Vagina (tissue), 2 donors: ENCODE measurements around the gene KCND2.
"Not testable (repeated sequence)": the region's sequence is repeated elsewhere in the genome, so short reads cannot be mapped to it uniquely, and the experiment has no call there.

Experiments used
- POLR2A ChIP-seq, 2 donors: fragments of 450-650 bp; IDR thresholded peaks; one replicate each; pipeline ENCODE4 v1.6.1; 2017; ENCODE audit warnings: antibody characterized with exemption in 2 of 2, mild to moderate bottlenecking in 2 of 2, moderate library complexity in 2 of 2
- POLR2AphosphoS5 ChIP-seq, 2 donors: sonication (generic); formaldehyde crosslinking; IDR thresholded peaks; one replicate each; pipeline ENCODE4 v1.9.0; 2017; ENCODE audit warnings: antibody characterized with exemption in 2 of 2, mild to moderate bottlenecking in 2 of 2, low read depth in 1 of 2; ENCODE audit not compliant: insufficient read depth in 1 of 2
- TF ChIP-seq, protein P1 (sequence below), 3 experiments: fragments of 450-650 bp in 2 of 3; fragments of 200-600 bp in 1 of 3; sonication (generic) in 1 of 3; IDR thresholded peaks; one replicate each; pipeline ENCODE4 v1.5.1; 2017 to 2019; ENCODE audit warnings: antibody characterized with exemption in 3 of 3, mild to moderate bottlenecking in 2 of 3, moderate library complexity in 2 of 3

- TF ChIP-seq, protein P1, sequence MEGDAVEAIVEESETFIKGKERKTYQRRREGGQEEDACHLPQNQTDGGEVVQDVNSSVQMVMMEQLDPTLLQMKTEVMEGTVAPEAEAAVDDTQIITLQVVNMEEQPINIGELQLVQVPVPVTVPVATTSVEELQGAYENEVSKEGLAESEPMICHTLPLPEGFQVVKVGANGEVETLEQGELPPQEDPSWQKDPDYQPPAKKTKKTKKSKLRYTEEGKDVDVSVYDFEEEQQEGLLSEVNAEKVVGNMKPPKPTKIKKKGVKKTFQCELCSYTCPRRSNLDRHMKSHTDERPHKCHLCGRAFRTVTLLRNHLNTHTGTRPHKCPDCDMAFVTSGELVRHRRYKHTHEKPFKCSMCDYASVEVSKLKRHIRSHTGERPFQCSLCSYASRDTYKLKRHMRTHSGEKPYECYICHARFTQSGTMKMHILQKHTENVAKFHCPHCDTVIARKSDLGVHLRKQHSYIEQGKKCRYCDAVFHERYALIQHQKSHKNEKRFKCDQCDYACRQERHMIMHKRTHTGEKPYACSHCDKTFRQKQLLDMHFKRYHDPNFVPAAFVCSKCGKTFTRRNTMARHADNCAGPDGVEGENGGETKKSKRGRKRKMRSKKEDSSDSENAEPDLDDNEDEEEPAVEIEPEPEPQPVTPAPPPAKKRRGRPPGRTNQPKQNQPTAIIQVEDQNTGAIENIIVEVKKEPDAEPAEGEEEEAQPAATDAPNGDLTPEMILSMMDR (IDR thresholded peaks at IDR 0.05), result not testable (repeated sequence)
- TF ChIP-seq POLR2A (IDR thresholded peaks at IDR 0.05); POLR2AphosphoS5 (IDR thresholded peaks at IDR 0.05; ENCODE audit: insufficient read depth in 1 of 2, low read depth in 1 of 2): not testable (repeated sequence)
Observed at GRCh38 chr7:120578657-120579056, 305.7 kb downstream of the KCND2 start.
